GM18526 (cell line): ENCODE measurements around the gene HCRTR1.

Experiments used
- POLR2A ChIP-seq: IDR thresholded peaks from 3 replicates; pipeline ENCODE4 v1.6.1; 2011; ENCODE audit not compliant: insufficient read length; ENCODE audit errors: extremely low read depth

Gene HCRTR1

GRCh38 chr1:31625561-31626222, 8.2 kb downstream of the HCRTR1 start:
- TF ChIP-seq POLR2A, result no peak

GRCh38 chr1:31626223-31627207, 9.0 kb downstream of the HCRTR1 start:
- no peak for TF ChIP-seq POLR2A

DNA sequence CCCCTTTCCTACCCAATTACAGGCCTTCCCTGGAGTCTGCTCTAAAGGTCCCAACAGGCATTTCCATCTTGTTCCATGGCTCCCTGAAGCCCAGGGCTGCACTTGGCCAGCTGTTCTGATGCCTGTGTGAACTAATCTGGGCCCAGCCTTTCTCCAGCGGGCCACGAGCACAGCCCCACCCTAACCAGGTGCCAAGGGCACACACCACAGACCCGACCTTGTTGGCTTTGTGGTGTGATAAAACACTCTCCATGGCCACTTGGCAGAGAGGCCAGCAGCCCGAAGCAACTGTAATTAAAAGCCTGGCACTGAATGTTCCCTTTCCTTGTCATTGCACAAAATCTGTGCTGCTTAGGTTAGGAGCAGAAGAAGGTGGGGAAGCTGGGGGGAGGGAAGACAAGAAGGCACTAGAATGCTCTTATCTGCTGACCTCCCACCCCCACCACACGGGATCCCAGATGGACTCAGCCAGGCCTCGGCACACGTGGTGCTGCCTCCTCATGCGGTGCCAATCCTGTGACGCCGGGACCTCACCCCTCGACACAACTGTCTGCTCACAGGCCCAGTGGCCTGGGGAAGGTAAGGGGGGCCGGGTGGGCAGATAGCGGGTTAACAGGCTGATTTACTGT, 9.9 kb downstream of the HCRTR1 start:
- TF ChIP-seq POLR2A, result no peak

DNA sequence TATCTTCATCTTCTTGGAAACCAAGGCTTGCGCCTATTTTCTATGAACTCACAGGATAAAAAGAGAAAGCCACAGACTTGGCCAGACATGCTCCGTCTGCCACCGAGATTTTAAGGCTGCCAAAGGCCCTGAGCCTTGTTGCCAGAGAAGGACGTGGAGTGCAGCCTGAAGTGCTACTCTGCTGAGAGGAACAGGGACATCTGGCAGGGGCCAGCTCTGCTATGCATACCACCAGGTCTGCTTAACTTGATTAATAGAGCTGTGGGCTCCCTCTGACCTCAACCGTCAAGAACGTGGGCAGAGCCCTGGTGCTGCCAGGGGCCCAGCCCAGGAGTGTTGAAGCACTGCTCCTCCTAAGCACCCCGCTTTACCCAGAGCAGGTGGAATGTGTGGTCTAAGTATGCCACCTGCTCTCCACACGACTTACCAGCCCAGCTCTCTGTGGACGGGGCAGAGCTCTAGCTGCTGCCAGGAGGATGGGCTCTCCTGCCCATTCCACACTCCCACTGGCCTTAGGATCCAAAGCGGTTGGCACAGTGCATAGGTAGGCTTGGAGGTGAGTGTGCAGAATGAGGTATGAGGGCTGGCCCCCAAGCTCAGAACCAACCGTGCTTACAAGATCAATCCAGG, 10.6 kb downstream of the HCRTR1 start:
- TF ChIP-seq POLR2A, result no peak

DNA sequence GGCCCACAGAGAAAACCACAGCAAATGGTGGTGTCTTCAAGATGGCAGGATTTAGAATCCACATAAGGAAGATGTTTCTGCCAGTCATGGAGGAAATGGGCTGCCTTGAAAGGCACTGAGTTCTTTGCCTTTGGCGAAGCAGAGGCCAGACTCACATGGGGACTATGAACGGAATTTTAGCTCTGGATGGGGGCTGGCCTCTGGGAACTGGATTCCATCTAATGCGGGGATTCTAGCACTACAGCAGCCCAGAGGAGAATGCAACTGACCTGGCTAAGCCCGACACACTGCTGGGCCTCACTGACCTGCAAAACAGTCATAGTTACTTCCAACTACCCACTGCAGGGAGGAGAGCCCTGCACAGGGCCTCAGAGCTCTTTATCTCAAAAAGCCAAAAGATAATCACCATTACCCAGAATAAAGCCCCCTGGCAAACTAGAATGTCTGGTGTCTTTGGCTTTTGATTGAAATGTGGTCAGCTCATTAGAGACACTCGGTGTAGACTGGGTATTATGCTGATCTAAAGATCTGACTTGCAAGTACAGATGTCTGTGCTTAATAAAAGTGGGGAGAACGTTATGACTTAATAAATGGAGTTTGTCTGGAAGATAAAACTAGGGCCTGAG, 11.6 kb downstream of the HCRTR1 start:
- no peak for TF ChIP-seq POLR2A

GRCh38 chr1:31632649-31633048, 15.2 kb downstream of the HCRTR1 start:
- no peak for TF ChIP-seq POLR2A

GRCh38 chr1:31633117-31633516, 15.6 kb downstream of the HCRTR1 start:
- TF ChIP-seq POLR2A, result no peak

DNA sequence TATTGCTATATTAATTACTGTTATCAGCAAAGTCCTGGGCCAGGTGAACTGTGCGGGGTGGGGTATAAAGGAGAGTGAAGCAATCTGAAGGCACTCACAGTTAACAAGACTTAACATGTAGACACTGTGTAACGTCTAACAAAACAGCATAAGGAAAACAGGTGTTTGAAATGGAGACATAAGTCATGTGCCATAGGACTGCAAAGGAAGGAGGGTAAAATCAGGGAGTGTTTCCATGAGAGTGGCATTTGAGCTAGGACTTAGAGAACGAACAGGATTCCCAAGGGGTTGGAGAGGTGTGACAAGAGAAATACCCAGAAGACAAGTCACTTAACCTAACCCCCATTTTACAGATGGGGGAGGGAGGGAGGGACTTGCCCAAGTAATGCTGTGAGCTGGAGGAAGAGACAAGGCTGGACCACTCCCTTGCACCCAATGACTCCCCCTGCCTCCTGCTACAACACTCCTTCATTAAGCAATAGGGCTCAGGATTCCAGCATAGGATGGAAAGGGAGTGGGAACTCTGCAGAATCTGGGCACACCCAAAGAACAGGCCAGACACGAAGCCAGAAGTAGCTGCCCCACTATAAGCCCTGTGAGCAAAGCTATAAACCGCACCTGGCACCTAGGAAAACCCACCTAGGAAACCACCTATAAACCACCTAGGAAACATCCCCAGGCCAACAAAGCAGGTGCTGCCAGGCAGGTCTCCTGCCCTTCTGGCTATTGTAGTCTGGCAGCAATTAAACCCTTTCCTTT, 20.6 kb downstream of the HCRTR1 start:
- no peak for TF ChIP-seq POLR2A

- TF ChIP-seq POLR2A, result no peak
Measured at GRCh38 chr1:31639543-31639942, 22.1 kb downstream of the HCRTR1 start.

DNA sequence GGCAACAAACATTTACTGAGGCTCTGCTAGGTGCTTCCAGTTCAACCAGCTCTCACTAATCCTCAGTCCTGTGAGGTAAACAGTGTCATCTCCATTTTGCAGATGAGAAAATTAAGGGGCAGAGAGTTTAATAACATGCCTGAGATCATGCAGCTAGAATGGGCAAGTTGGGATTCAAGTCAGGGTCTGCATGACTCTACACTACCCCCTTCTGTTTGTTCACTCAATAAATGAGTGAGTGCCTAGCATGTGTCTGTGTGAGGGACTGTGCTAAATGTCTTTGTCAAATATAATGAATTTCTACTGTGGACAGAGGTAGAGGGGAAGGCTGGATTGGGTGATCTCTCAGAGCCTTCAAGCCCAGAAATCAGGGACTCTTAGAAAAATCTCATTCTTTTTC, 22.7 kb downstream of the HCRTR1 start:
- no peak for TF ChIP-seq POLR2A

- no peak for TF ChIP-seq POLR2A
Measured at GRCh38 chr1:31640964-31641363, 23.5 kb downstream of the HCRTR1 start.

DNA sequence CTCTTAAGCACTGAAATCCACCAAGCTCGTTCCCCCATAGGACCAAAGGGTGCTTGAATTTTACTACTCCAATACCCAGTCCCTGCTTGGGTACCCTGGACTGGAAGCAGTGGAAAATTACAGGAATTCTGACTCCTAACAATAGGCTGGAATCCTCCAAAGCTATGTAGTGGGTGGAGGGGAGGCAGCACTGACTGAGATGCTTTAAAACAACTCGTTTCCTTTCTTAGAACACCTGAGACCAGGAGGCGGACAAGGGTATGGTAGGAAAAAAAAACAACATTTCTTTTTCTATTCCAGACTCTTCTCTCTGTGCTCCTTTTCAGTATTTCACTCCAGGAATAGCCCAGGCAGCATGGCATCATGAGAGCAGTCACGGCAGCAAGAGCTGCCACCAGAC, 24.9 kb downstream of the HCRTR1 start:
- TF ChIP-seq POLR2A, result no peak

DNA sequence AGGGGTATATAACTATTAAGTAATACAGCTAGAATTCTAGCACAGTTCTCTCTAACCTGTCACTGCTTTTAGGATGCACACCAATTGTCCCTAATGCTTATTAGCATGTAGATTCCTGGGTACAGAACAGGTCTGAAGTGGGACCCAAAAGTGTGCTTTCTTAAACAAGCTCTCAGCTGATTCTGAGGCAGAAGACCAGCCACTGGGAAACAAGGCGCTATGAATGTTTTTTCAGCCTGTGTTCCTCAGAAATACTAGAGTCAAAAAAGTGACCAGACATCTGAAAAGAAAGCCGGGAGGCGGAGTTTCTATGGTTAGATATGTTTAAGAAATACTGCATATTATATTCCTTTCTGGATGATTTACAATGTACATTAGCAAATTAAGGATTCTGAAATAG, 25.4 kb downstream of the HCRTR1 start:
- no peak for TF ChIP-seq POLR2A

- TF ChIP-seq POLR2A, result no peak
Measured at GRCh38 chr1:31643976-31644559, 26.6 kb downstream of the HCRTR1 start.
